Measurements from ENCODE around the gene PTTG1.

PTTG1 gene

DNA sequence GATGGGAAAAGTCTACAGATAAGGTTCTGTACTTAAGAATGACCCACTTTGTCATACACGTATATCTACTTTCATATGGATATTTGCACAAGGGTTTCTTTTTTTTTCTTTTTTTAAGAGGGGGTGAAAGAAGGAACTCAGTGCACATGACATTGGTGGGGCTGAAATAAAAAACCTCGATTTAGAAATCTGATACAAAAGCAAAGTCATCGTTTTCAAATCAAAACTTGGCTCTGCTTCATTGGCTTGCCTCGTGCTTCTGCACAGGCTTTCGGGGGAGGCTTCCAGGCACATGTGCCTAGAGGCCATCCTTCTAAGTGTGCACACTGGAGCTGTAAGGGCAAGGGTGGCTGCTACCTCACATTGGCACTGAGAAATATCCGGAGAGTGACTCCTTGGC, 31.1 kb downstream of the PTTG1 start:
- DNase-seq (ENCODE audit: low read depth in 1 of 2, low spot score in 1 of 2), result no peak

DNA sequence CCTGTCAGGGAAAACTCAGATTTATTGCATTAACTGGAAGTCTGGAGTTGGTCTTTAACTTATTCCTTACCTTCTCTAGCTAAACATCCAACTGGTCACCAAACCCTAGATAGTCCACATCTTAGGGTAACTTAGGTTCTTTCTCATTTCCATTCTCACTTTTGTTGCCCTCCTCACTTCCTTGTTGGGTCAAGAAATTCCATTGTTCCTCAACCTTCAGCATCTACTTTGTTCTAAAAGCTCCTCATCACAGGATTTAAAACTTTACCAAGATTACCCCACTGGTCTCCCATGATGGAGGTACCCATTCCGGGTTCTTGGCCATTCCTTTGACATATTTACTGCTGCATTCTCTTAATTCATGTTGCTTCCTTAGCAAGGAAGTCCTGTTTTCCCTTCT, 32.1 kb downstream of the PTTG1 start:
- no peak for DNase-seq (ENCODE audit: low read depth in 1 of 2, low spot score in 1 of 2)

DNA sequence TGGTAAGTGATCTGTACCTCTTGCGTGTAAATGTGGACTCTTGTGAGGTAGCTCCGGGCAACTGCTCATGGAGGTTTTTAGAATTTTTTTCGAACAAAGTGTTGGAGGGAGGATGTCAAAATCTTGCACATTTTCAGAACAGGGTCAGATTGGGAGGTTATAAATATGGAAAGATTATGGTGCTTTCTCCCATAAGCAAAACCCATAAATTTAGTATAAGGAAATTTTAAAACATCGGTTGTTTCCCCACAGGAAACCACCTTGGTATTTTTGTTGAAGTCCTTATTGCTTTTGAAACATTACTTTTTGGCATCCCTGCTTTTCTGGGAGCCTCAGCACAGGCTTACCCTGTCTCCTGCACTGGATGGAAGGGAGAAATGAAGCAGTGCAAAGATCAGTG, 33.9 kb downstream of the PTTG1 start:
- DNase-seq (ENCODE audit: low read depth in 1 of 2, low spot score in 1 of 2), result no peak

DNA sequence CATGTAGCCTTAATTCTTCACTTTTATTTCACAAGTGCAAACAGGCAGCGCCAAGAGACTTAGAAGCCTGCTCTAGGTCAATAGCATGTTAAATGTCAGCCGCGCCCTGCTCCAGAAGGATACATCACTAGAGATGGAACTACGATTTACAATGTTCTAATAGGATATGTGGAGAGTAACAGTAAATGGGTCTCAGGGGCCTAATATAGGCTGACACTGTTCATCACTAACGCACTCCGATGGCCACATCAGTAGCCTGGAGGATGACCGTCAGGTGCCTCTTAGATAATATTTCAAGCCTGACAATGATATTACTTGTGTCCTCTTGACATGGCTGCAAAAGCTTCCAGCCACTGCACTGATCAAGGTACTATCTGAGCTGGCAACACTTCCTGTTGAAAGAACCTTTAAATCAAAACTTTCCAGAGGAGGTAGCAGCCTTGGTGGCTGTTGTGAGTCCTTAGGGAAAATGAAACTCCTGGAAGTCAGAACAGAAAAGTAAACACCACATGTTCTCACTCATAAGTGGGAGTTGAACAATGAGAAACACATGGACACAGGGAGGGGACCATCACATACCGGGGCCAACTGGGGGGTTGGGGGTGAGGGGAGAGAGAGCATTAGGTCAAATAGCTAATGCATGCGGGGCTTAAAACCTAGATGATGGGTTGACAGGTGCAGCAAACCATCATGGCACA, 35.0 kb downstream of the PTTG1 start:
- DNase-seq (ENCODE audit: low read depth in 1 of 2, low spot score in 1 of 2), result no peak

DNA sequence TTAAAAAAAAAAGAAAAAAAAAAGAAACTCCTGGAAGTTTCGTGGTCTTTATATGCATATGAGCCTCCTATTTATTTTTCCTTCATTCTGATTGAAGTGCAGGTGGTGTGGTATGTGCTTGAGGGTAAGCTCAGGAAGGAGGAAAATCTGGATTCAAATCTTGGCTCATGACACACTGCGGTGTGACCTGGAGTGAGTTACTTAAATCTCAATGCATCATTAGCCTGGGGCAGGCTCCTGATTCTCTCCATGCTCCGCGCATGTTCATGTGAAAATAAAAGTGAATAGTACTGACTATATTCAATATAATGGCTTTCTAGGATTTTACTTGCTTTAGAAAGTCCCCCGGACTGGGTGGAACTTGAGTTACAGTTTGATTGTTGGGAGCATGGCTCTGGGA, 35.6 kb downstream of the PTTG1 start:
- DNase-seq (ENCODE audit: low read depth in 1 of 2, low spot score in 1 of 2), result no peak

DNA sequence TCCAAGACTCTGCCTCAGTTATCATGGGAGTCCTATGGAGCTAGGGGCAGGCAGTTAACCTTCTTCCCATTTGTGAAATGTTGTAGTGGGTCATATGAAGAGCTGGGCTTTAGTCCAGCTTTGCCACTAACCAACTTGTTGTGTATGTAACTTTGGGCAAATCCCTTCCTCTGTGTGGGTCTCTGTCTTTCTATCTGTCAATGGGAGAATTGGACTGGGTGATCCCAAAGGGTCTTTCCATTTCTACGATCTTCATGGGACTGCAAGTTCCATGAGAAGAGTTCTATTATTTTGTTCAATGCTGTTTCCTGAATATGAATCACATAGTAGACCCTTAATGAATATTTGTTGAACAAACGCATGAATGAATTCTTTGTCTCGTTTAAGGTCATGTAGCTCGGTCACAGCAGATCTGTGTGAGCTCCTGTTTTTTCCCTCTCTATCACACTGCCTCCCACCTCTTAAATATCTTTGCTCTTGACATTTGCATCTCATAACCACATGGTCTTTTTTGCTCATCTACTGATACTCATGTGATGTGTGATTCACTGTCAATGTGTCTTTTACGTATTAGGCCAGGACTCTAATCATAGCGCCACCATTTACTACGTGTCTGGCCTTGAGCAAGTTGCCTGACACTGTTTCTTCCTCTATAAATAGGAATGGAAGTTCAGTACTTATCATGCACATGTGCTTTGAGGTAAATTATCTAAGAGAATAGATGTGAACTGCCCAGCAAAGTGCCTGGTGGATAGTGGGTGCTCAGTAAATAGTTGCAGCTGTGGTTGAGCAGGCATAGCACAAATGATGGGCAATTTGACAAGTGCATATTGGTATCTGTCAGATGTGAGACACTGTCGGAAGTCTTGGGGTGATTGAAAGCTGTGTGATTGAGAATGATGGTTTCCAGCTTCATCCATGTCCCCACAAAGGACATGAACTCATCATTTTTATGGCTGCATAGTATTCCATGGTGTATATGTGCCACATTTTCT, 37.4 kb downstream of the PTTG1 start:
- no peak for DNase-seq (ENCODE audit: low read depth in 1 of 2, low spot score in 1 of 2)

DNA sequence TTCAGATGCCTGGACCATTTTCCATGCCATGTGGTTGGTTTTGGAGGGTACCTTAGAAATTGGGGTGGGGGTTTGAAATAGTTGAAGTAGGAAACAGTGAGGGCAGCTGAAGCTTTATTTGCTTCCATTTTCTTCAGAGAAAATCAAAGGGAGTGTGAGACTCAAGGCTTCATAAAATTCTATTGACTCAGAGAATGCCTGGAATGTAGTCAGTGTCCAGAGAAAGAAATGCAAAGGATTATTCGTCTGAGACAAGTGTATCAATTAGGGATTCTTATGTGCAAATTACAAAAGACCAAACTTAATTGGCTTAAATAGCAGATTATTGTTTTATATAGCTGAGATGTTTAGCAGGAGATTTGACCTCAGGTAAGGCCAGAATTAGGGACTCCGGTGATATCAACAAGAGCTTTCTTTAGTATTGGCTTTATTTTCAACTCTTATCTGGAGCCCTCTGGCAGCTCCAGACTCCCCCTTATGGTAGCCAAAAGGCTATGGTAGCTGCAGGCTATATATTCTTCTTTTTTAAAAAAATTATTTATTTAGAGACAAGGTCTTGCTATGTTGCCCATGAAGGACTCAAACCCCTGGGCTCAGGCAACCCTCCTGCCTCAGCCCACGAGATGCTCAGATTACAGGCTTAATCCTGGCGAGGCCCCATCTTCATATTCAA, 38.9 kb downstream of the PTTG1 start:
- no peak for DNase-seq (ENCODE audit: low read depth in 1 of 2, low spot score in 1 of 2)

DNA sequence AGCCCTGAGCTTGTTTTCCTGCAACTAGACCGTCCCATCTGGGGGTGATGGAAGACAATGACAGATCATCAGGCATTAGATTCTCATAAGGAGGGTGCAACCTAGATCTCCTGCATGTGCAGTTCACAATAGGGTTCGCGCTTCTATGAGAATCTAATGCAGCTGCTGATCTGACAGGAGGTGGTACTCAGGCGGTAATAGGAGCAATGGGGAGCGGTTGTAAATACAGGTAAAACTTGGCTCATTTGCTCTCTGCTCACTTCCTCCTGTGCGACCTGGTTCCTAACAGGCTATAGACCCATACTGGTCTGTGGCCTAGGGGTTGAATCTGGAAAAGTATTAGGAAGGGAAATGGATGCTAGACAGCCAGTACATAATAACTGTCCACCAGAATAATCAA, 39.7 kb downstream of the PTTG1 start:
- DNase-seq (ENCODE audit: low read depth in 1 of 2, low spot score in 1 of 2), result no peak

DNA sequence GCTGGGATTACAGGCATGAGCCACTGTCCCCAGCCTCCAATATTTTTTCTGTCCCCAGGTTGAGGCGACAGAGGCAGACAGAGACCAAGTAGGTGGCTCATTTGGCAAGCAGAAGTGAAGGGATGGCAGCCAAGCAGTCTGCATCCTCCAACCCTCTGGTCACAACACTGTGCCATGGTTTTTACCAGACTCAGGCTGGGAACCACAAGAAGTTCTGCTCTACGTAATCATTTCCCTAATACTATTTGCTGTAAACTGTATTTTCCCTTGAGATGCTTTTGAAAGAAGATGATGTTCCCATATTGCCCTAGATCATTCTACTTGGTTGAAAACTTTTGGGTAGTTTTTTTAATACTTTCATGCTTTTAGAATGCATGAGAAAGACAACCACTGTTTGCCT, 40.5 kb downstream of the PTTG1 start:
- no peak for DNase-seq (ENCODE audit: low read depth in 1 of 2, low spot score in 1 of 2)

DNA sequence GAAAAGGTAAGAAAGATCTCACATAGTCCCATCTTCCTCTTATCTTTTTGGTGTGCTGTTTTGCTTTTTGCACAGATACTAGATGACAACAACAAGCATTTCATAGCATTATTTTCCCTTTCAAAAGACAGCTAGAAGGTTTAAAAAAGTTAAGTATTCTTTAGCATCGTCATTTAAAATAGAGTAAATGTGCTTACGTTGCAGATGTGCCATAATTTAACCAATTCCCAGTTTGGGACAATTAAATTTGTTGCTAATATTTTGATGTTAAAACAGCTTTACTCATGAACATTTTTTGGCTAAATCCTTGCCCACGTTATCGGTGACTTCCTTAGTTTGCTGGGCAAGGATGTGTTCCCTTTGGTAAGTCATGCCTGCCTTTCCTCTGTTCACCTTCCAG, 41.6 kb downstream of the PTTG1 start:
- no peak for DNase-seq (ENCODE audit: low read depth in 1 of 2, low spot score in 1 of 2)

DNA sequence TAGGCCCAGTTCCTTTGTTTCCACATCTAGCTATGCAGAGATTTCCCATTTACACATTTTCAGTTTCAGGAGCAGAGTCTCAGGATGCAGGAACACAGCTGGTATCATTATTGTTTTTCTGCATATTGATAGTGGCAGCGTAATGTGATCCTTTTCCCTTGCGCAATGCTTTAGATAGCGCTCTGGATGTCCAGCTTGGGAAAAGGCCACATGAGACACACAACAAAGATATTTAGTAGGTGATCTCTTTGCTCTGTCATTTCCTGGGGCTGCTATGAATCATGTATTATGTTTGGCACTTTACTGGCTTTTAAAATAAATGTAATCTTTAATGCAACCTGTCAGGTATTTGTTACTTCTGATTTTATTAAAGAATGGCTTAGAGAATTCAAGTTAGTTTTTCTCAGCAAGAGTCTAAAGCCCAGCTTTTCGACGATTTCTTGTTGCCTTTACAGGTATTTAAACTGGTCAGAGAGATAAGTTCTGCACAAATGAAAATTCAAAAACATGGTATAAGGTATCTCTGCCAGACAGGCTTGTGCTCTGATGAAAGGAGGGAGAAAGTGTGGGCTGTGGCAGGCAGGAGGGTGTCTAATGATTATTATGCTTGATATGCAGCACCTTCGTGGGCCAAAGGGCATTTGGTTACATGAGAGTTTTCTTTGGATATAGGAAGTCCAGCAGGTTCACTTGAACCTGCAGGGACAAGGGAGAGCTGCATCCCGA, 42.2 kb downstream of the PTTG1 start:
- DNase-seq (ENCODE audit: low read depth in 1 of 2, low spot score in 1 of 2), result no peak

DNA sequence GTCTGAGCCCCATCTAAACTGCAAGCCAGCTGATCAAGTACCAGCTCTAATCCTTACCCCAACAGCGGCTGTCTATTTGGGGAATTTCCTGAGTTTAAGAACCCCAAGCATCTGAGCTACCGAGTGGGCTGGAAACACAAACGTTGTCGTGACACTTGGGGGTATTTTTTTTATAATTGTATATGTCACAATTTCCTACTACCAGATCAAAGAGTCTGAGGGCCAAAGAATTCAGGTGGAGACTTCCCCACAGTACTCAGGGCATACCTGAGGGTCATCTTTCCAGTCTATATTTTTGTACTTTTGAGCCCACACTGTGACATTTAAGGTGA, 42.8 kb downstream of the PTTG1 start:
- no peak for DNase-seq (ENCODE audit: low read depth in 1 of 2, low spot score in 1 of 2)

DNA sequence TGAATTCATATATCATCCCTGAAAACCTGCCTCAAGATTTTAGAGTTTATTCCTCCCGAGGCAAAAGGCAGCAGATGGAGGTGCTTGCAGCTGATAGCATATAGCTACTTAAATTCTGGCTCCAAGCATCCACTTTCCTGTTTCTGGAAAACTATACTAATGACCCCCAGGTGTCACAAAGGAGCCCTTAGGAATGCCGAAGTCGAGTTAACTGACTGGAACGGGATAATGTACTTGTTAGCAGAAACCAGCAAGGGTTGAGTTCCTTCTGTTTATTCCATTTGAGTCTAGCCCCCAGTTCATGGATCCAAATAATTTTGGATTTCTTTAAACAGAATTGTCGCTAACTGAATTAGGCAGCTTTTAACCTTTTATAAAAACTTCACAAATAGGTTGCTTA, 44.5 kb downstream of the PTTG1 start:
- no peak for DNase-seq (ENCODE audit: low read depth in 1 of 2, low spot score in 1 of 2)

DNA sequence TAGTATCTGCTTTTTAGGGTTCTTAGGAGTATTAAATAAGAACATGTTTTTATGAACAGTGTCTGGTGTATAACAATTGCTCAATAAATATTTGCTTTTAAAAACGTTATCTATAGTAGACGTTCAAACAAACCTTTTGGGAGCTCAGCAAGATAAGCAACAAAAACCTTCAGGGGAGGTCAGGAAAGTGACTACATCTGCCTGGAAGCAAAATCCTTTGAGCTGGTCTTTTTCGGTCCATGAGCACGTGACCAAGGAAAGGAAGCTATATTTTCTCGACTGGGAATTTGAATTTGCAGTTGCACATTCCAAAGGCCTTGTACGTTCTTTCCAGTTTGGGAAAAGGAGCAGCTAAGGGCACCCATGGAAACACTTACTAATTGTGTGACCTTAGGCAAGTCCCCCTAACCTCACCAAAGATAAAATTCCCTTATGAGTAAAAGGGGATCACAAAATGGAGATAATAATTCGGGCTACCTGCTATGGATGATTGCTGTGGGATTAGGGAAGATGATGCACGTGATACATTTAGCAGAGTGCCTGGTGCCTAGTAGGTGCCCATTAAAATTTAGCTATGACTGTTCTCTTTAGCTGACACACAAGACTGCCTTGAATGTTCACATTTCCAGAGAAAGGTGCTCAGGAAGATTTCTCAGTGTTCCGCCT, 45.4 kb downstream of the PTTG1 start:
- no peak for DNase-seq (ENCODE audit: low read depth in 1 of 2, low spot score in 1 of 2)

DNA sequence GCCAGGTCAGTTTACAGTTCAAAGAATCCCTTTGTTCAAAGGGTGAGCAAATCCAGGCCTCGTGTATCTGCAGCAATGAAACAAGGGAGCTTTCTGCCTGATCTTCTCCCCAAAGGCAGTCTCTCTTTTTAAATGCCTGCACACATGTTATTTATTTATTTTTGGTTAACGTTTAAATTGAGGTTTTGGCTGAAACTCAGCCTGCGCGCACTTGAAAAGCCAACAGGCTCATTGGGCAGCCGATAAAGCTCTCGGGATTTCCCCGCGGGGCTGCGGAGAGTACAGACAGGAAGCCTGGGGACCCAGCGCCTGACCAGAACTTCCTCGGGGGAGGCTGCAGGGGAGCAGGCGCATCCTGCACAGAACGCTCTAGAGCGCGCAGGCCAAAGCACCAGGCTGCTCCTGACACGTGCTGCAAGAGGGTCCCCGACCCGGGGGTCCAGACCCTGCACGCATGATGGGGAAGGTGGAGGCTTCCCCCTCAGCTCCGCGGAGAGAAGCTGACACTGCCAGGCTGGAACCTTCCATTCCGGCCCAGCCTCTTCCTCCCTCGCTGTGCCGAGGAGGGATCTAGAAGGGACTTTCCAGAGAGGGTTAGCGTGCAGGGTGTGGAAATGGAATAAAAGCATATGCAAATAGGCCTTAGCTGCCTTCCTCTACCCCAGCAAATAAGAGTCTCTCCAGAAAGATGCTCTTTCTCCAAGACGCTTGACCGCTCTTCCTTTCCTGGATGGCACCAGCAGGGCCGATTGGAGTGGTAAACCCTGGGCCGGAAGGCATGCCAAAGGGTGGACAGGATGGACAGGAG, 46.1 kb downstream of the PTTG1 start:
- peak; percentile 41 to 61 for DNase-seq (ENCODE audit: low read depth in 1 of 2, low spot score in 1 of 2)

DNA sequence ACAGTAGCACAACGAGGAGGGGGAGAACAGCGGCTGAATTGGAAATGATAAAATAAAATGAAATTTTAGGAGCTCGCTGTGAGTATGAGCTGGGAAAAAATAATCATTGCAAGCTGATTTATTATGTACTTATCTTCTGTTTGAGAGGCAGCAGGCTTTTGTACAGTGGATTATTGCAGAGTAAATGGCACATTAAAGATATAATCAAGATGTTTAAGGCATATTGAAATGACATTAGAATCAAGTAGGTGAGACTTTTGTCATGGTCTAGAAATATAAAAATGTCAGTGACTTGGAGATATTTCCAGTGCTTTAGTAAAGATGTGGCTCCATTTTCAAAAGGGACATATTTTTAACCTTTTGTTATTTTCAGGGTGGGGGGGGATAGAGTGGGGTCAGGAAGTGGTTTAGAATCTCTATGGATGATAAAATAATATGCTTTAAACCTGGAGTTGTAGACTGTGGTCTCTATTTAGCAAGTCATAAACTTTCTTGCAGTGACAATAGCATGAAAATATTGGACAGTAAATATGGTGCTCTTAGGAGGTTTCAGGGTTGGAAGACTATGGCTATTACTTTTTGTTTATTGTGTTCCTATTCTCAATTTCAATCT, 46.8 kb downstream of the PTTG1 start:
- no peak for DNase-seq (ENCODE audit: low read depth in 1 of 2, low spot score in 1 of 2)

DNA sequence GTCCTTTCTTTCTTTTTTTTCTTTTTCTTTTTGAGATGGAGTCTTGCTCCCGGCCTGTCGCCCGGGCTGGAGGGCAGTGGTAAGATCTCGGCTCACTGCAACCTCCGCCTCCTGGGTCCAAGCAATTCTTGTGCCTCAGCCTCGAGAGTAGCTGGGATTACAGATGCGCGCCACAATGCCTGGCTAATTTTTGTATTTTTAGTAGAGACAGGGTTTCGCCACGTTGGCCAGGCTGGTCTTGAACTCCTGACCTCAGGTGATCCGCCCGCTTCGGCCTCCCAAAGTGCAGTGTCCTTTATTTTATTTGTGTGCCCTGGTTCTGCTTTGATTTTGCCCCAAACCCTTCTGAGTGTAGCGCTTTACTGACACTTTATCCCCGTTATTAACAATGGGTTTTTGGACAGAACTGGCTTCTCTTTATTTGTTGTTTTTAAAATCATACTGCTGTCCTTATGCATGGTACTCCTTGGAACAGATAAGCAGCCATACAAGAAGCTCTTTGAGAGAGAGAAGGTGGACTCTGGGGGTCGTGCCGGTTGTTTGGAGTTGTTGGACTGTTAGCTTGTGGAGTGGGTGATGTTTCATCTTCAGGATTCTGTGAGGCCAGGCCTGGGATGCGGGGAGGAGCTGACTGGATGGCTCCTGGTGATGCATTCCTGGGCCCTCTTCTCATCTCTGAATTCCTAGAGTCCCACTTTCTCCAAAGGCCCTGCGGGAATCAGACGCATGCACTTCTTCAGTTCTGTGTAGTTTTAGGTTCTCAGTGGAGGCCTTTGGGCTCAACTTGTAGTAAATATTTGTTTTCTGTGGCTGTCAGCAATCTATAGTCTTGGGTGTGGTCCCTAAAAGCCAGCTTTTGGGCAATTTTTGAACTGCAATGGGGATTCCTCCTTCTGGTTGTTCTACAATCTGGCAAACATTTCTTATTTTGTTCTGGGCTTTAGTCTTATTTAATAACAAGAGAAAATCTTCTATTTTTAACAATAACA, 47.8 kb downstream of the PTTG1 start:
- DNase-seq (ENCODE audit: low read depth in 1 of 2, low spot score in 1 of 2), result no peak

All from stimulated activated CD4-positive, alpha-beta T cell treated with anti-CD3 and anti-CD28 coated beads, Interleukin-15, amount 100 ng/mL, for 1 hour (primary cell).